GM21576 (cell line): ENCODE measurements around the gene URM1.

Experiments used
- ATAC-seq: cut with Tn5 transposase; IDR thresholded peaks from one replicate; pipeline ENCODE4 v1.9.1; 2021; ENCODE audit warnings: mild to moderate bottlenecking, moderate library complexity; ENCODE audit not compliant: unreplicated experiment

The URM1 gene

DNA sequence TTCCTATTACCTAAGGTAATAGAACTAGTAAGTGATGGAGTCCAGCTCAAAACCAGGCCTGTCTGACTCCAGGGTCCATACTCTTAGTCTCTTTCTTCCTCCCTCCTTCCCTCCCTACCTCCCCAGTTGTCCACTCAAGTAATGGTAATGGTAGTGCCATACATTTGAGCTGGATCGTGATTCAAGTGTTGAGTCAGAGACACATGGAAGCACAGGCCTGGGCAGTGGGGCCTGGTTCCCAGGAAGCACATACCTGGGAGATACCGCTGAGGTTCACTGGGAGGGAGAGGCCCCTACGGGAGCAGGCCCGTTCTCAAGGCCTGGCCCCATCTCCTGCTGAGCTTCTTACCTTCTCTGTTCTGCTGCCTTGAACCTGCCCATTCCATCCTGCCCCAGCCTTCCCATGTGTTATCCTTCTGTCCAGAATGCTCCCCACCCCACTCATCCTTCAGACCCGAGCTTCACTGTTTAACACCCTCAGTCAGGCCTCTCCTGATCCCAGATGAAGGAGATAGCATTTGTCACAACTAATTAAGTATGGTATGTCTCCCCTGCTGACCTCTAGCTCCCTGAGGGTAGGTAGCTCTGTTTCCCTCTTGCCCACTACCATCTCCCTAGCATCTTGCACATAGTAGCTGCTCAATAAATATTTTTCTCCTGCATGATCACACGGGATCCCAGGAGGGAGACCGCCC lies 13.8 kb downstream of the URM1 start:
- no peak for ATAC-seq

DNA sequence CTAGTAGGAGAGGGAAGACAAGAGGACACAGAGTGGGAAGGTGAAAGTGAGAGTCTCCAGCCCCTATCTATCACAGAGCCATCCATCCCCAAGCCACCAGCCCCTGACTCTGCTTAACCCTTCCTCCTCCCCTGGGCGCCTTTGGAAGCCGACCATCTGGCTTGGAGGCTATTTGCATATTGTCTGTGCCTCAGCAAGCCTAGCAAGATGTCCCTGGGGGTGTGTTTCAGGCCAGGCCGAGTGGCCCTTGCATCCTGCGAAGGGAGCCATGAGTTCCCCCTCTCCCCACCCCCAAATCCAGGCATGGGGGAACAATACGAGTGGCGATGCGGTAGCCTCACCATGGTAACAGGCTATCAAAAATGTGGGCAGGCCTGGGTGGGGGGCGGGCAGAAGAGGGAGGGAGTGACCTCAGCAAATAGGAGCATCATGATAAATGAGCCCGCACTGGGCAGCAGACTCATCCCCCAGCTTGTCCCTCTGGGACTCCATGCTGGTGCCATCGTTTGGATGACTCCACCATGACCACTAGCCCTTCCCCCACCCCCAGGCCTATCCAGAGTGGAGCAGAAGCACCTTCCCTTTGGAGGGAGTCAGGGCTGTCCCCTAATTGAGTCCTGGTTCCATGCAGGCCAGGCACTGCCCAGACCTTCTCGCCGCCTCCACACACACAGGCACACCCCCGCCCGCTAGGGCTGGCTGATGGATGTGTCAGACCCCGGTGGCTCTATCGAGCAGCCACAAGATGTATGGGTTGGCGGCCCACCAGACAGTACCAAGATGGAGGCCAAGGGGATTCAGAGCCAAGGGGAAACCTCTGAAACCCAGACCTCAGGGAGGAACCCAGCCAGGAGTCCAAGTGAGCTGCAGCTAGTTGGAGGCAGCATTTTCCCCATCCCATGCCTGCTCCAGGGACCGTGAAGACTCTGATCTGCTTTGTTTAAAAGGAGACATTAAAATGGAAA lies 14.6 kb downstream of the URM1 start:
- ATAC-seq, result no peak

DNA sequence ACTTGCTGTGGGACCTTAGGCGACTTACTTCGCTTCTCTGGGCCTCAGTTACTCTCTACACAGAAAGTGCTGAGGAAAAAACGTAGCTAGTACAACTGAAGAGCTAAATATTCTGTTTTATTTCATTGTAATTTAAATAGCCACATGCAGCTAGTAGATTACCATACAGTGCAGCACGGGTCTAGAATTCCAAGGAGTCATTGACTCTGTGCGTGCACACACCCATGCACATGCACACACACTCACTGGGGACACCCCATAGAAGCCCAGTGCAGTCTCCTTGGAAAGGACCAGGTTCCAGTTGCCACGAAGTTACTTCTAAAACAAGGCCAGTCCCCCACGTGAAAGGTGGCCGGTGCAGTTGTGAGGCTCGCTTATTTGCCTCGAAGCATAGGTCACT lies 17.0 kb downstream of the URM1 start:
- ATAC-seq, result no peak

DNA sequence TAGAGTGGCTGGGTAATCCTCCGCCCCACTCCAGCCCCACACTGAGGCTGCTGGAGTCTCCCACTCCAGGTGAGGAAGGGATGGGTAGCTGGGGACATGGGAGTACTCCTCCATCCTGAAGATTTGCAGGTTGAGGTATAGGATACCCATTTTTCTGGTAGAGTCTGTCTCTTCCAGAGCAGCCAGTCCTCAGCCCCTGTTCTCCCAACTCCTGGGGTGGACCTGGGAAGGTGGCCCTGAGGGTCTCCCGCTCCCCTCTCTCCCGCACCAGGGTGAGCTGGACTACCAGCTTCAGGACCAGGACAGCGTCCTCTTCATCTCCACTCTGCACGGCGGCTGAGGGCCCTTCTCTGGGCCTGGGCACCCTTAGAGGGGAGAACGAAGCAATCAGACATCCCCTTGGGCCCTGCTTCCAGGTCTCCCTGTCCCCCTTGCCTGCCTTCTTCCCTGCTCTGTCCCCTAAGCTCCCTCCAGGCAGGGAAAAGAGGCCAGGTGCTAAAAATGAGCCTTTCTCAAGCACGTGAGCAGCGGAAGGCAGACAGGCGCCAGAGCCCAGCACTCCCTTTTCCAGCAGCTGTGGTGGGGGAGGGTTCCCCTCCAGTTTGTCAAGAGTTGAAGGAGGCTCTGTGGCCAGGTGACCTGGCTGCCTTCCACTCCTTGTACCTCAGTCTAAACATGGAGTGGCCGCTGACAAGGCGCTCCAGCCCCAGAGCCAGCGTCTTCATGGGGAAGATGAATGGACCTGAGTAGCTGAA lies 18.4 kb downstream of the URM1 start:
- no peak for ATAC-seq

DNA sequence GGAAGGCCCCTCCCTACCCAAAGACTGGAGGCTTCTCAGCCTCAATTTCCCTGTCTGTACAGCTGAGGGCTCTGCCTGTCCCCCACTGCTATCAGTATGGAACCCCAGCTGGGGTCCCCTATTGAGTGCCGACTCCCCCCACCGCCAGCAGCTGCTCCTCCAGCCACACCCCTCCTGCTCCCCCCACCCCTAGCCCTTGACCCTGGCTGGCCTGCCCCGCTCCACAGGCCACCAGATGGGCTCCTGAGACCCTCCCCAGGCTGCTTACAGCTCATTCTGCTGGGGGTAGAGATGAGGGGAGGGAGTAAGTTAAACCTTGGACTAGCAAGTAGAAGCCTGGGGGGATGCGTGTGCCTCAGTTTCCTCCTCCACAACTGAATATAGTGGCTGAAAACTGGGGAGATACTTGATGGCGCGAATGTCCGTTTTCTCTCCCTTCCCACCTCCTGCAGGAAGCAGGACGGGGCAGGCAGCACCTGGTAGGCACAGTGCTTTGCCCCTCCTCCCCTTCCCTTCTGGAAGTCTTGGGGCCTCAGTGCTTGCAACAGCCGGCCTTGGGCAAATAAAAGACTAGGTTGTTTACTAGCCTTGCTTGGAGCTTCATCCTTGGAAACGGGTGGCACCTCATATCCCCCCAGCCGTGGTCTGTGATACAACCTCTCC lies 19.1 kb downstream of the URM1 start:
- ATAC-seq, result no peak

DNA sequence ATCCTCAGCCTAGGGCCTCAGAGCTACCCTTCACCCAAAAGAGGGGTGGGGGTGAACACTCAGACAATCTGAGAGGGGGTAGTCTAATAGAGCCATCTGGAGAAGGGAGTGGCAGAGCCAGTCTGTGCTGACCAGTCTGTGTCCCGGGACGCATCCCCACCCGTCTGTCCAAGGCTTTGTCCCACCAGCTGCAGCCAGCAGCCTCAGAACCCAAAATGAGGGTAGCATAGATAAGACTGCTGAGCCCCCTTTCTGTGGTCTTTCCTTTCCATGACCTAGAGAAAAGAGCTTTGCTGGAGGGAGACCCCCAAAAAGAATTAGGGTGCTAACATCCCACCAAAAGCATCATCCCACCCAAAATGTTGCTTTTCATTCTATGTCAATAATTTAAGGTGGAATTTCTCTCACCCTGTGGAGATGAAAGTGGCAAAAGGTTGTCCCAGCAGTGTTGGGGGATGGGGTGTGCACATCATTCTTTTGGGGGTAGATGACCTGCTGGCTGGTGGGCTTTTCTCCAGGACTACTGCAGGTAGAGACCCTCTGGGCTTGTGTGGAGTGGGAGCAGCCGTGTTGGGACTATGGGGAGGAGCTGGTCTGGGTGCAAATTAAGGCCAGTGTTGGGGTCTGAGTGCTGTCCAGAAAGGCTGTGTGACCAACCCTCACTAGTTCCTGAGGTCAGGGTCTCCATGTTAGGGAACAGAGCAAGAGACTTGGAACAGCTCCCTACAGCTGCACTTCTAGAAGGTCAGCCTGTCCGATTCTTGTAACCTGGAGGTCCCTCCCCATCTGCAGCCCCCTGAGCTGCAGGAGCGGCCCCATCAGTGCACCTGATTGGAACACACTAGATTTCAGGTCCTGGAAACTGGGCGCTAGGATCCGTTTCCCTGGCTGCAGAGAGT lies 19.9 kb downstream of the URM1 start:
- no peak for ATAC-seq

DNA sequence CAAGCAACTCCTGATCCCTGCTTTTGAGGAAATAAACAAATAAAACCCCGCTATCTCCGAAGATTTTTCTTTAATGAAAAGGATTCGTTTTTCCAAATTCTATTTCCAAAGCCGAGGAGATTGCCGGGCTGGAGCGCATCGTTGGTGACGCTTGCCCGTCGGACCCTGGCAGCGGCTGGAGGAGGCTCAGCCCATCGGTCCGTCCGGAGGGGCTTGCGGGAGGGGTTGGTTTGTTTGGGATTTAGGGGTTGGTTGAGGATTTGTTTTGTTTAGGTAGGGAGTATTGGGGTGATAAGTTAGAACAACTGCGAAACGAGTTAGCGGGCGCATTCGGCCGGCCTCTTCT lies 20.8 kb downstream of the URM1 start:
- ATAC-seq, result no peak

DNA sequence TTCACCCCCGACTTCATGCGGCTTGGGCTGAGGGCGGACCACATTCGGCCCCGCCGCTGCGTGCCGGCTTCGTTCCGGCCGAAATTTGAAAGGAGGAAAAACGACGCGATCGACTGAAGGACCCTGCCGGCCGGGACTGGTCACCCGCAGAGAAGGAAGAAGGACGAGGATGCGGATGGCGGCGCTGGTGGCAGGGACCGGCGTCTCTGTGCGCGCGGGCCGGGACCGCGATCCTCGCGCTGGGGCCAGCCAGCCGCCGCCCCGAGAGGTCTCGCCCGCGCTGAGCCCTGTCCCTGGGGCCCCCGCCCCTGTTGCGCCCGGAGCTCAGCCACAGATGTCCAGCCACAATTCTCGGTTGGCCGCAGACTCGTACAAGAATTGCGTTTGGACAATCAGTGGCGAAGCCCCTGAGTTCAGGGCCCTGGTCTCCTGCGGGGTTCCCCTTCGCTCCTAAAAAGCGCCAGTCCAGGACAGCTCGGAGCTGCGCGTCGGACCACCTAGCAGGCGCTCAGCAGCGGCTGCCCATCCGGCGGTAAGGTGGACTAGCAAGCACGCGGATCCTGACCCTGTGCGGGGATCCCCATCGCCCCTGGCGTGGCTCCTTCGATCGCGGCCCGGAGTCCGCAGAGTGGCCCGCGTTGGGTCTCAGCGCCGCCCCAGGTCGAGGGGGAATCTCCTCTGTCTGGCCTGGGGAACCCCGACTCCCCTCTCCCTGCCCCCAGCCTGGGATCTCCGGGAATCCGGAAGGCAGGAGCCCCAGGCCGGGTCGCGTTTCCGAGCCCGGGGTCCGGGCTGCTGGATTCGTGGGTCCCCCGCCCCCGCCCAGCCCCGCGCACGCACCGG lies 21.3 kb downstream of the URM1 start:
- no peak for ATAC-seq

DNA sequence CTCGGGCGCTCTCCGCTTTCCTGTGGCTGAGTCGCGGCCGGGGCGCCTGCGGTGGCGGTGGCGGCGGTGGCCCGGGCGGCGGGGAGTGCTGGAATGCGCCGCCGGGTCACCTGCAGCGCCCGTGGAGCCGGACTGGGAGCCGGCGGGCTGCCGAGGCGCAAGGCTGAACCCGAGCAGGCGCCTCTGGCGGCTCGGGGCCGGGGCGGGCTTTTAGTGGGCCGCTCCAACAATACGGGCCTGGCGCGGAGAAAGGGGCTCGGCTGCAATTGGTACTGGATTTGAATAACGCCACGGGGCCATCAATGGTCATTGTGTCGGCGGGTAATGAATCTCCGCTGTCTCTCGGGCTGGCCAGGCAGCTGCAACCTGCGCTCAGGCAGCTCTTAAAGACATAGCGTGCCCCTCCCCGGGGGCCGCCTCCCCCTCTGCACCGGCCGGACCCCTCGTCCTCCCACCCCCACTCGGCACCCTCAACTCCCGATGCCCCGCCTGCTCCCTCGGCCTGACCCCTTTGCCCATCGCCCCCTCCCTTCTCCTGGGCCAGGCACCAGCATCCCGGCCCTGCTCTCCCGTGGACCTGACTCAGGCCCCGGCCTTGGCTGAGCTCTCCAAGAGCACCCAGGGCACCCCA lies 22.1 kb downstream of the URM1 start:
- no peak for ATAC-seq

DNA sequence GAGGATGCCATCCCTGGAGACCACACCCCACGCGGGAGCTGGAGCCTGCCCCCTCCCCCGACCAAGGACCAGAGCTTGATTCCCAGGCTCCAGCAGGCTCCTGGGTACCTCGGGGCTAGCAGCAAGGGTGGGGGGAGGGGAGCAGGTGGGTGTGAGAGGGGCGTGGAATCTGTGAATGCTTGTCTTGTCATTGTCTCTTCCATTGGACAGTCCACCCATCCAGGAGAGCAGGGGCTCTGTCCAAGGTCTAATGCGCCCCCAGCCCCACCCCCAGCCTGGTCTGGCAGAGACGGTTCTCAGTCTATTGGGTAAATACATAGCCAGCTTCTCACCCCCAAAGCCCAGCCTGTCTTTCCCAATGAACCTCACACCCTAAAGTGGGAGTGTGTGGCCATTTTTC lies 22.8 kb downstream of the URM1 start:
- no peak for ATAC-seq

DNA sequence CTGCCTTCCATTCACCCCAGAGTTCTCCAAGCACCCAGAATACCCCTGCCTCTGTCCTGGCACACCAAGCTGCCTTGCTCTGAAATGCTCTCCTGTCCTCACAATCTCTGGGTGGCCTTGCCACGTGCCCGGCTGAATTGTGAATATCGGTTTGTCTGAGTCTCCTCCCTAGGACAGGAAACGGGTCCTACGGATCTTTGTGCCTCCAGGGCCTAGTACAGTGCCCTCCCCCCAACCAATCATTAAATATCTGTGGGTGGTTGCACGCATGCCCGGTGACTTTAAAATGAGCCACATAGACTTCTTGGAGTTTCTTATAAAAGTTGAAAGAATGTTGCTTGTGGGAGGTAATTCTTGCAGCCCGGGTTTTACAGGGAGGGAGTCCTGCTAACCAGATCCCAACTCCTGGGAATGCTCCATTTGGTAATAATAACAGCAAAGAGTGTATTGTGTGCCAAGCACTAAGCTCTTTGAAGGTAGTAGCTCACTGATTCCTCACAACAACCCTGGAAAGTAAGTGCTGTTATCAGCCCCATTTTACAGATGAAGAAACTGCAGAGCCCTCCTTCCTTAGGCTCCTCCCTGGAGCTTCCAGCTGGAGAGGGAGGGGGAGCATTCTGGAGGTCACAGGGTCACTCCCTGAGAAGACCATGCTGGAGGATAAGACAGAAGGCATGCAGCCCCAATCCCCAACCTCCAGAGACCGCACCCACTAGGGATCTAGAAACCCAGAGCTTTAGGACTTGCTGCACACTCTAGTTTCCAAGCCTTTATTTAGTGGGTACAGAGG lies 23.4 kb downstream of the URM1 start:
- ATAC-seq, result no peak

DNA sequence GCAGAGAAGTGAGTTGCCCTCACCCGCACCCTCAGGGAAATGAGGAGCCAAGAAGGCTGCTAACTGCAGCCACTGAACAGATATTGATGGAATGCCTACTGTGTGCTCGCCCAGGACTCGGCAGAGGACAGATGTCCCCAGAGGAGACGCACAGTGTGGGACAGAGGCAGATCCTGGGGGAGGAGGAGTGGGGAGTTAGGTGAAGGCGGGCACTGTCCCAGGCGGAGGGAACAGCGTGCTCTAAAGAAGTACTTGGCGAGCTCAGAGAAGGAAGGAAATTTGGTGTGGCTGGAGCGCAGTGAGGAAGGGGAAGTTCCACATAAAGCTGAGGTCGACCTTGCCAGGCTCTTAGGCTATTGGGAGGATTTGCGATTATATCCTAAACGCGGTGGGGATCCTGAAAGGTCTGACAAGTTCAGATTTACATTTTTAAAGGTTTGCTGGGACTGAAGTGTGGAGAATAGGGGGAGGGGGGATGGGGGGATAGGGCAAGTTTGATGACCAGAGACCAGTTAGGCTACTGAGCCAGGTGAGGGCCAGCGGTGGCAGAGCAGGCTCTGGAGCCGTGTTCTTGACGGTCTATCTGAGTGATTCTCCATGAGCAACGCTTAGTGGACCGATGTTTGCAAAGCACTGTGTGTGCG lies 25.9 kb downstream of the URM1 start:
- ATAC-seq, result no peak

DNA sequence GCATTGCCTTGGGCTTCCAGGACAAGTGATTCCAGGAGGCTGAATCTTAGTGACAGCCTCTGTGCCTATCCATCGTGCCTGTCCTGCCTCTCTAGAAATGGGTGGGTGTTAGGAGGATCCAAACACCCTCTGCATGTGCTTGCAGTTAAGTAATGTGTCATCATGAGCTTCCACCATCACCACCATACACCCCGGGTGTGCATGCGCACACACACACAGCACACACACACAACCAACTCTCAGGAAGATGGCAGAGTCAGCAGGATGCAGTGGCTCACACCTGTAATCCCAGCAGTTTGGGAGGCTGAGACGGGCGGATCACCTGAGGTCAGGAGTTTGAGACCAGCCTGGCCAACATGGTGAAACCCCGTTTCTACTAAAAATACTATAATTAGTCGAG lies 26.7 kb downstream of the URM1 start:
- ATAC-seq, result no peak

DNA sequence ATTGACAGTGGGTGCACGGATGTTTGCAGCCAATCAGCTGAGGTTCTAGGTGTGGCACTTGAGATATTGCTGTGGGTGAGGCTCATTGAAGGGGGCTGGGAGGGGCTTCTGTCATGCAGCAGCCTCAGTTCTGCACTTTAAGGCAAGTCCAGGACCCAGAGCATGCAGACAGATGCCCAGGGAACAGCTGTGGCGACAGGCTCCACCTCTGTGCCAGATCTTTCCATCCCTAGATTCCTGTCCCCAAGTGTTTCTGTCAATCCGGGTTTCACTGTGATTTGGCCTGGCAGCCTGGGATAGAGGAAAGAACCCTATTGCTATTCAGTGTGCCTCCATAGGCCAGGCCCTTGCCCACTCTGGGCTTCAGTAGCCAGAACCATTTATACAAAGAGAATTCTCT lies 28.7 kb downstream of the URM1 start:
- no peak for ATAC-seq

DNA sequence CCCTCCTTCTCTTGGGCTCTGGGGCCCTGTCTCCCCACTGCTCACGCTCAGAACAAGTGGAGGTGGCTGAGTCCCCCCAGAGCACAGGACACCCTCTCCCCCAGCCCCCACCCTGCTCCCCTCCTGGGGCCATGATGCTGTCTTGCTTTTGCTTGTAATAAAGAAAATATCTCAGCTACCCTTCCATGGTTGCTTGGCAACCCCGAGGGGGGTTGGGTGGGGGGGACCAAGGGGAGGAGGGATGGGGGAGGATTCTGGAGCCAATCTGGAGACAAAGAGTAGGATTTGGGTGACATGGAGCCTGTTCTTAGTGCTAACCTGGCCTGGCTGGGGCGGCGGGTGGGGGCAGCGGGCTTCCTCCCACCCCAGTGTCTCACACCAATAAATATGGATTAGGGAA lies 33.4 kb downstream of the URM1 start:
- no peak for ATAC-seq

DNA sequence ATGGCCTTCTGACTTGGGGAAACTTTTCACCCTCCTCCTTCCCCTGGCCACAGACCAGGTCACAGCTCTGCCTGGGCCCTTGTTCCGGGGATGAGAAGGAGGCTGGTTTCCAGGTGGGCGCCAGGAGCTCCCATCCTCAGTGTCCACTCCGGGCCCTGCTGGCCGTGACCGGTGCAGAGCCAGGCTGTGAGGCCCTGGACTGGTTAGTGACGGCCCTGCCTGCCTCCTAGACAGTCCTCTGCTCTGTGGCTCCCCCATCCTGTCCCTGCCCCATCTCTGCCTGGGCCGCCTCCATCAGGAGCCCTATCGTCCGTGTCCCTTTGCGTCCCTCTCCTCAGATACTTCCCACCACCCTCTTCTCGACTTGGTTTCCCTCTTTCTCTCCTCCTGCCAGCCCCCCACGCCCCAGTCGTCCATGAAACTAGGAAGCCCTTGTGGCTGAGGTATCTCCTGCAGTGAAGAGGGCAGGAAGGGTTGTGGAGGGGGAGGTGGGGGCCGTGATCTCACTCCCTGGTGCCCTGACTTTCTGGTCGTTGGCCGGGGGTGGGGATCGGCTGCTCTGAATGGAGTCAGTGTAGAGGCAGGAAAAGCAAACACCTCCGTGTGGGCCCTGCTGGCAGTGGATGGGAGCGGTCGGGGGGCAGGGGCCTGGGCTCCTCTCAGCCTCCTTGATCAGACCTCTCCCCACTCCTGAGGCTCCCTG lies 34.1 kb downstream of the URM1 start:
- no peak for ATAC-seq

DNA sequence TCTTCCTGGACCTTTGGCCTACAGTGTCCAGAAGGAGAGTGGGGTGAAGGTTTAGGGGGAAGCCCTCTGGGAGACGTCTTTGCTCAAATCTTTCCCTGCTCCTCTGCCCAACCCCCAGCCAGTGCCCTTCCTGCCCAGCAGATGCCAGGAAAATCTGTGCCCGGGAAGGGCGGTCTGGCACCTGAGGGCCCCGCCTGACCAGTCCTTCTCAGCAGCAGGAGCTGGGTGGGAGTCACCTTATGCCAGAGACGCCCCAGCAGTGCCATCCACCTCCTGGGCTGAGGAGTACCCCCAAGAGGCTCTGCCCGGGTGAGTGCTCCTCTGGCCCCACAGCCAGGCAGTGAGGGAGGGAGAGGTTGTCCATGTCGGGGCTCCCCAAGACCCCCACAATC lies 34.6 kb downstream of the URM1 start:
- ATAC-seq, result no peak
